Smooth muscle cell (in vitro differentiated cells): ENCODE measurements around the gene ANKRD2. TPM values are rescaled to one million over a fixed set of nuclear protein-coding genes. Genes with fewer than 3 reads are reported as not detected.

Source experiments
- DNase-seq: peaks from one replicate; lab custom pipeline; 2025; ENCODE audit not compliant: unreplicated experiment; lab: John Stamatoyannopoulos, UW
- H2AFZ ChIP-seq: fragments of 200-600 bp; sonication (generic); 2 replicates; pipeline ENCODE4 v1.6.0; 2016; ENCODE audit warnings: antibody characterized with exemption, low read depth, mild to moderate bottlenecking
- H3F3A ChIP-seq: fragments of 200-600 bp; sonication (generic); 2 replicates; pipeline ENCODE4 v1.6.0; 2017; ENCODE audit warnings: antibody characterized with exemption, low read depth
- H3K27ac ChIP-seq: fragments of 200-600 bp; sonication (generic); 2 replicates; pipeline ENCODE4 v1.5.1; 2016; ENCODE audit warnings: low read depth, mild to moderate bottlenecking
- H3K27me3 ChIP-seq: fragments of 200-600 bp; sonication (generic); 2 replicates; pipeline ENCODE4 v1.6.1; 2016; ENCODE audit warnings: low read depth, mild to moderate bottlenecking
- H3K36me3 ChIP-seq: fragments of 200-600 bp; sonication (generic); 2 replicates; pipeline ENCODE4 v1.5.1; 2016; ENCODE audit warnings: low read depth
- H3K4me1 ChIP-seq: fragments of 200-600 bp; sonication (generic); 2 replicates; pipeline ENCODE4 v1.5.1; 2016; ENCODE audit warnings: low read depth
- H3K4me2 ChIP-seq: fragments of 200-600 bp; sonication (generic); 2 replicates; pipeline ENCODE4 v1.6.0; 2016; ENCODE audit warnings: mild to moderate bottlenecking
- H3K4me3 ChIP-seq: fragments of 200-600 bp; sonication (generic); 2 replicates; pipeline ENCODE4 v1.5.1; 2016; ENCODE audit warnings: mild to moderate bottlenecking
- H3K79me2 ChIP-seq: fragments of 200-600 bp; sonication (generic); 2 replicates; pipeline ENCODE4 v1.6.0; 2016; ENCODE audit warnings: low read depth, mild to moderate bottlenecking
- H3K9ac ChIP-seq: fragments of 200-600 bp; sonication (generic); 2 replicates; pipeline ENCODE4 v1.6.0; 2016; ENCODE audit warnings: low read depth
- H3K9me3 ChIP-seq: fragments of 200-600 bp; sonication (generic); replicated peaks from 2 replicates; pipeline ENCODE4 v1.5.1; 2016; ENCODE audit warnings: low read depth
- H4K20me1 ChIP-seq: fragments of 200-600 bp; sonication (generic); 2 replicates; pipeline ENCODE4 v1.6.0; 2016; ENCODE audit warnings: low read depth
- WGBS: methylation state at CpG from one replicate; pipeline ENCODE4 v1.1.7; 2016; ENCODE audit warnings: low lambda C conversion rate; 5-methylcytosine and 5-hydroxymethylcytosine counted together
- polyA plus RNA-seq: library from polyadenylated mRNA; unstranded; fragments of >200 nt; fragmentation: Nextera tagmentation; extraction: Ambion mirVana; gene quantifications from 2 replicates; pipeline ENCODE4 v1.2.1, GENCODE V29; 2016
- total RNA-seq: library from RNA; depleted of rRNA; stranded (reverse); fragments of >200 nt; gene quantifications from 2 replicates; pipeline ENCODE4 v1.2.3, GENCODE V29; 2014
- TF ChIP-seq, protein P1 (sequence below): fragments of 200-600 bp; sonication (generic); IDR thresholded peaks from 2 replicates; pipeline ENCODE4 v1.5.1; 2017; ENCODE audit warnings: borderline replicate concordance, mild to moderate bottlenecking, antibody characterized with exemption; ENCODE audit not compliant: insufficient read depth, poor library complexity, severe bottlenecking

ANKRD2 gene
- total and polyA plus RNA-seq, 2 experiments from 2014 or later, result 0.30 TPM; not detected in 1

DNA sequence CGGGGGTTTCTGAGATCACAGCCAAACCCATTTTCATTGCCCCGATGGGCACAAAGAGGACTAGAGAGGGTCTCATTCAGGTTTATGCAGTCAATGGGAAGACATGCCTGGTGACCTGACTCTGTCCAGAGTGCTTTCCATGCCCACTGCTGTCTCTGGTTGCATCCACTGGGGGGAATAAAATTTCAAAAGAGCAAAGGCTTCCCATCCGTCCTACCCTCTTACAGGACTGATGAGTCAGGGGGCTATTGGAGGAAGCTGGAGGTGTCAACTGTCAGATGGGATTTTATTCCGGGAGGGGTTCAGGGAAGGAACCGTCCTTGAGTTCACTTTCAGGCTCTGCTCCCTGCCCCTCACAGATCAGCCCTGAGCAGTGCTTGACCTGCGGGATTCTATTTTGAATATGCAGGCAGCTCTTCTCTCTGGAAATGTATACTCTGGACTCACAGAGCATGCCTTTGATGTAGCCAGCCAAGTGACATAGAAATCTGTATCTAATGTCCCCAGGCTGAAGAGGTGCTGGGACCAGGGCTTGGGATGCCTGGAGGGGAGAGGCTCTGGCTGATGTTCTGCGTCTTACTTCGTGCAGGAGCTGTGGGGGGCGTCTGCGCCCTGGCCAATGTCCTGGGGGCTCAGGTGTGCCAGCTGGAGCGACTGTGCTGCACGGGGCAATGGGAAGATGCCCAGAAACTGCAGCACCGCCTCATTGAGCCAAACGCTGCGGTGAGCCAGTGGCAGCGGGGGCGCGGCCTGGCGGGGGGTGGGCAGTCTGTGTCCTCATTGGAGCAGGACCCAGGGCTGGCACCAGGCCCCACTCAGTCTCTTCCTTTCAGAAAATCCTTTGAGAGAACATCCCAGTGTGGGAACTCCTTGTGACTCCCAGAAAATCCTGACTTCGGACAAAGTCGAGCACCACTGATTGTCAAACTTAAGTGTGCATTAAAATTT, 29.0 kb downstream of the ANKRD2 start:
- TF ChIP-seq, protein P1, sequence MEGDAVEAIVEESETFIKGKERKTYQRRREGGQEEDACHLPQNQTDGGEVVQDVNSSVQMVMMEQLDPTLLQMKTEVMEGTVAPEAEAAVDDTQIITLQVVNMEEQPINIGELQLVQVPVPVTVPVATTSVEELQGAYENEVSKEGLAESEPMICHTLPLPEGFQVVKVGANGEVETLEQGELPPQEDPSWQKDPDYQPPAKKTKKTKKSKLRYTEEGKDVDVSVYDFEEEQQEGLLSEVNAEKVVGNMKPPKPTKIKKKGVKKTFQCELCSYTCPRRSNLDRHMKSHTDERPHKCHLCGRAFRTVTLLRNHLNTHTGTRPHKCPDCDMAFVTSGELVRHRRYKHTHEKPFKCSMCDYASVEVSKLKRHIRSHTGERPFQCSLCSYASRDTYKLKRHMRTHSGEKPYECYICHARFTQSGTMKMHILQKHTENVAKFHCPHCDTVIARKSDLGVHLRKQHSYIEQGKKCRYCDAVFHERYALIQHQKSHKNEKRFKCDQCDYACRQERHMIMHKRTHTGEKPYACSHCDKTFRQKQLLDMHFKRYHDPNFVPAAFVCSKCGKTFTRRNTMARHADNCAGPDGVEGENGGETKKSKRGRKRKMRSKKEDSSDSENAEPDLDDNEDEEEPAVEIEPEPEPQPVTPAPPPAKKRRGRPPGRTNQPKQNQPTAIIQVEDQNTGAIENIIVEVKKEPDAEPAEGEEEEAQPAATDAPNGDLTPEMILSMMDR, result no peak
- no peak overlapping the region for H3K4me2 ChIP-seq
- no peak overlapping the region for H2AFZ ChIP-seq
- no peaks in the 10 kb centered on the region for H4K20me1 ChIP-seq
- H3K79me2 ChIP-seq, result no peaks in the 10 kb centered on the region
- WGBS, result 87% methylated on average over 21 of the region's 21 CpGs
- H3F3A ChIP-seq, result no peaks in the 10 kb centered on the region
- no peaks in the 10 kb centered on the region for H3K9me3 ChIP-seq
- H3K4me3 ChIP-seq, result no peak overlapping the region
- no peaks in the 10 kb centered on the region for H3K4me1 ChIP-seq
- no peaks in the 10 kb centered on the region for H3K27me3 ChIP-seq
- no peak overlapping the region for H3K9ac ChIP-seq
- H3K27ac ChIP-seq, result no peak overlapping the region
- no peaks in the 10 kb centered on the region for H3K36me3 ChIP-seq
- no peak for DNase-seq

DNA sequence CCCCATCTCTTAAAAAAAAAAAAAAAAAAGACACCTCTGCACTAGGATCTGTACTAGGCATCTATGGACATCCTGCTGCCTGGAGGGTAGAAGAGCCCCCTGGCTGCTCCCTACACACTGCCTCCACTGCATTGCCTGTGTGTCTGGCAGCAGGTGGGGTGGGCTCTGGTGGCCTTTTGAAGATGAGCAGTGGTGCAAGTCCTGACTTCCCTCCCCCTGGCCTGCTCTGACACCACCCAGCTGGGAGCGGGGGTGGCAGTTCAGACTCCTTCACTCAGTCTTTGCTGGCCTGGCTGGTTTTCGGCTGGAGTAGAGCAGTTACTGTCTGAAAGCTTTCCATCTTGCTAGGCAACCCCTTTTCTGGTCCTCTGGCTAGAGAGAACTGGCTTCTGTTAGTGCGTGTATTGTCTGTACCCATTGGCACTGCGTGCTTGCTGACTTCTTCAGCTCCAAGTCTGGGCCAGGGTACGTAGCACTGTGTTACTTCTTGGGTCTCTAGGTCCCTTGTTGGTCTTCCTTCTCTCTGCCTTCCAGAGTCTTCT, 34.6 kb downstream of the ANKRD2 start:
- TF ChIP-seq, protein P1, result no peak
- Histone ChIP-seq H4K20me1 (no peaks in the 10 kb centered on the region), H3K4me3 (no peak overlapping the region), H2AFZ (no peak overlapping the region), H3K27me3 (no peaks in the 10 kb centered on the region), H3K4me2 (no peak overlapping the region), H3K79me2 (no peaks in the 10 kb centered on the region), H3K4me1 (no peaks in the 10 kb centered on the region), H3K36me3 (no peaks in the 10 kb centered on the region), H3F3A (no peaks in the 10 kb centered on the region), H3K9ac (no peak overlapping the region), H3K27ac (no peak overlapping the region), H3K9me3 (no peaks in the 10 kb centered on the region)
- WGBS, result 90% methylated on average over 5 of the region's 5 CpGs
- DNase-seq, result no peak

DNA sequence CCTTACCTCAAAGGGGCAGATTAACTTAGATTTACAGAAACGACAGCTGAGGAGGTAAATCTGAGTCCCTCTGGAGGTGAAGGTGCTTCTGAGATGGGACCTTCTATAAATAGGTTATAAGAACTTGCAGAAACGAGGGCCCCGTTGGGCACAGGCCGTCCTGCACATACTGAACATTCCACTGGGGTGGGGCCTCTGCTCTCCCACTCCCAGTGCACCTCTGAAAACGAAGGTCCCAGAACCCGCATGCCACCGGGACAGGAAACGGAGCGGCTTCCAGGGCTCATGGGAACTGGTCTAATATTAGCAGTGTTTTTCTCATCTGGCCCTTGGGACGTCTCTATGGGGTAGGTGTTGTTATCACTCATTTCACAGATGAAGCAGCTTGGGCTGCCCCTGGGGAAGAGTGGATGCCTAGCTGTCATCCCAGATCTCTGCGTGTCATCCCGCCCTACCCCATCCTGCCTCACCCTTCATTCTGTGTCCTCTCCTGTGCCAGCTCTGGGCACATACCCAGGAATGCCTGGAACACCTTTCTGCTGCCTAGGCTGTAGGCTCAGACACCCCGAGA, 36.5 kb downstream of the ANKRD2 start:
- Histone ChIP-seq H3K27ac (no peak overlapping the region), H4K20me1 (no peaks in the 10 kb centered on the region), H3K4me1 (no peaks in the 10 kb centered on the region), H3K4me2 (no peak overlapping the region), H3K27me3 (no peaks in the 10 kb centered on the region), H3K9ac (no peak overlapping the region), H3K79me2 (no peaks in the 10 kb centered on the region), H3F3A (no peaks in the 10 kb centered on the region), H3K9me3 (no peaks in the 10 kb centered on the region), H3K36me3 (no peaks in the 10 kb centered on the region), H2AFZ (no peak overlapping the region), H3K4me3 (no peak overlapping the region)
- no peak for DNase-seq
- WGBS, result 91% methylated on average over 13 of the region's 13 CpGs
- TF ChIP-seq, protein P1, result no peak
